COLO668 (cell line): ENCODE results near the gene CLC.

ENCODE experiments used
- DNase-seq: peaks from one replicate; lab custom pipeline; 2025; ENCODE audit not compliant: unreplicated experiment; lab: John Stamatoyannopoulos, UW

Gene CLC

DNA sequence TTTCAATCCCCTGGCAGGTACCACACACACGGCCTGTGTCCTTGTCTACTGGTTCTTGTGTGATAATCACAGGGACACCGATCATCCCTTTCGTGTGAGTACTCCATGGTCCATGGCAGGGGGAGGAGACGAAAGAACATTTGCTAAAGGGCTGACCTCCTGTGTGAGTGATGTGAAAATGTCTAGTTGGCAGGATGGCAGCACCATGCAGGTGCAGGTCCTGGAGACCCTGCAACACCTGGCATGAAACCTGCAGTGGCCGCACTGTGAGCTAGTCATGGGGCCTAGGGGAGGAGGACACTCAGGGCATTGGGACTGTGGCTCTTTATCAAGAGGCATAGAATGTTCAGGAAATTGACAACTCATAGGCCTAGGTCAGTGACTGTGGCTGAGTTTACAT is 56.4 kb downstream of the CLC start:
- DNase-seq: no peak
